GM12874 (cell line): ENCODE data around the gene FAM32A.

Source experiments
- CTCF ChIP-seq: IDR thresholded peaks from 2 replicates; pipeline ENCODE4 v1.5.1; 2011; ENCODE audit warnings: low read depth, mild to moderate bottlenecking, control low read depth, low read length, moderate library complexity; ENCODE audit not compliant: insufficient read depth

The FAM32A gene

GRCh38 chr19:16226878-16227836 lies 41.9 kb downstream of the FAM32A start:
- TF ChIP-seq CTCF, result no peak

GRCh38 chr19:16227837-16228636 lies 42.8 kb downstream of the FAM32A start:
- no peak for TF ChIP-seq CTCF

- TF ChIP-seq CTCF, result no peak
Observed at GRCh38 chr19:16228637-16229321, 43.6 kb downstream of the FAM32A start.

DNA sequence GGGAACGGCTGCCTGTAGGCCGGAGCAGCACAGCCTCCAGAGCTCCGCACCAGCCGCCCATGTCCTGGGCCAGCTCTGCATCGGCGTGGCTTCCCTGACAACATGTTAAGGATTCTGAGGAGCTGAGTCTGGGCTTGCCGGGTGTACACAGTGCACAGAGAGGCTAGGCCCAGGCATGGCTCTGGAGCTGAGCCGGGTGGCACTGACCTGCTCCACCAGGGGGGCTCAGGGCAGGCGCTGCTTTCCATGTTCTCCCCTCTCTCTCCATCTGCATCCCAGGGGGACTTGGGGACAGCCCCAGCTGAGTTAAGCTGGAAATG lies 44.1 kb downstream of the FAM32A start:
- no peak for TF ChIP-seq CTCF

GRCh38 chr19:16232127-16232526 lies 46.9 kb downstream of the FAM32A start:
- TF ChIP-seq CTCF, result no peak

- TF ChIP-seq CTCF, result no peak
Observed at GRCh38 chr19:16232568-16232967, 47.4 kb downstream of the FAM32A start.
